ENCODE data around the gene PDZK1. TPM values are rescaled to one million over a fixed set of nuclear protein-coding genes. Genes with fewer than 3 reads are reported as not detected.
"Not testable (repeated sequence)": the region's sequence is repeated elsewhere in the genome, so short reads cannot be mapped to it uniquely, and the experiment has no call there.

PDZK1 gene
- total RNA-seq, 2 experiments from 2014 or later, result not detected

DNA sequence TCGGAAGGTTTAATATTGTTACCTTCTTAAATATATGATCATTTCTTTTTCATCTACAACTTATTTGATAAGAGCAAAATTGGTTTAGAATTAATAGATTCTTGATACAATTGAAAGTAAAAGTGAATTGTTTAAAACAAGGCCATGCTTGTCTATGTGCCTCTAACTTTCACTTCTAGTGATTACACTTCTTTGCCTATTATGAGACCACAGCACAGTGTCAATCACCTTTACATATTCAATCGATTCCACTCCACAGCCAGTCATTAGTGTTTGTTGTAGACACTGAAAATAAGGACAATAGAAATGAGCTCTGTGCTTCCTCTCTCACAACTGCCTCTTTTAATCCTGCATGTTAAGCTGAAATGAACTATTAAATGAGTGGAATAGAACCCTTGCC lies 65.3 kb downstream of the PDZK1 start:
- DNase-seq, H3K9me3 Mint-ChIP-seq, H3K27ac Mint-ChIP-seq, H3K27me3 Mint-ChIP-seq, H3K36me3 Mint-ChIP-seq, H3K4me3 Mint-ChIP-seq, H3K4me1 Mint-ChIP-seq: not testable (repeated sequence)

DNA sequence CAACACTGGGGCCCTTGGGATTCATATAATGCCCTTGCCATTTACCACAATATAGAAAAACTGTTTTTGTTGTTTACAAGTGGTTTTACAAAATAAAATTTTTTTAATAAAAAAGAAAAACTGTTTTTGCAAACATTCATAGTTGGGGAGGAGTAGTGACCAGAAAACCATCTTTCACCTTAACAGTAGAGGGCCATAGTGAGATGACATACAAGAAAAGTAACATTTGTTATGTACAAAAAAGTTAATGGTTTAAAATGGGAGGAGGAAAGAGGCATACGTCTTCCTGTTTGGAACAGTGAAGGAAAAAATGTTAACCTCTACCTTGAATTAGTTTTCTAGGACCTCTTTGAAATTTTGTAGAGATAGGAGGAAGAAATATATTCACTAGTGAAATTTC lies 70.9 kb downstream of the PDZK1 start:
- not testable (repeated sequence) for H3K36me3 Mint-ChIP-seq, DNase-seq, H3K4me3 Mint-ChIP-seq, H3K4me1 Mint-ChIP-seq, H3K27ac Mint-ChIP-seq, H3K9me3 Mint-ChIP-seq, H3K27me3 Mint-ChIP-seq

DNA sequence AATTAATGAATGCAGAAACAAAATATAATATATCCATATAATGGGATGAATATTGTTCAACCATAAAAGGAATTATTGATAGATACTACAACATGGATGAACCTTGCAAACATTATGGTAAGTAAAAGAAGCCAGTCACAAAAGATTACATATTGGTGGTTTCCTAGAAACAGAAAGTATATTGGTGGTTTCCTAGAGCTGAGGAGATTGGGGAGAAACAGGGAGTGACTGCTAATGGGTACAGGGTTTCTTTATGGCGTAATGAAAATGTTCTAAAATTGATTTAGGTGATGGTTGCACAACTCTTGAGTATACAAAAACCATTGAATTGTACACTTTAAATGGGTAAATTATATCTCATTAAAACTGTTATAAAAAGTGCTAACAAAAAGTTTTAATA lies 85.0 kb downstream of the PDZK1 start:
- not testable (repeated sequence) for H3K4me3 Mint-ChIP-seq

More for the DNA sequence above, 85.0 kb downstream of the PDZK1 start:
- not testable (repeated sequence) for H3K27me3 Mint-ChIP-seq, H3K27ac Mint-ChIP-seq, DNase-seq, H3K36me3 Mint-ChIP-seq, H3K4me1 Mint-ChIP-seq, H3K9me3 Mint-ChIP-seq

Other genes starting within 250 kb of the PDZK1 start
- 10 to 100 TPM; 28.1 to 29.0 TPM for gene GPR89A, start 99.4 kb downstream of the PDZK1 start, total RNA-seq
- gene CD160, start 12.1 kb upstream of the PDZK1 start, total RNA-seq, result 10 to 100 TPM; 14.2 to 14.4 TPM
- gene RNF115, start 116.7 kb upstream of the PDZK1 start, total RNA-seq, result 10 to 100 TPM; 14.3 to 15.5 TPM
- gene POLR3C, start 116.8 kb upstream of the PDZK1 start, total RNA-seq, result 10 to 100 TPM; 59.2 to 62.0 TPM
- gene NUDT17, start 138.3 kb upstream of the PDZK1 start, total RNA-seq, result 1 to 10 TPM; 3.6 to 3.8 TPM
- gene PIAS3, start 151.7 kb upstream of the PDZK1 start, total RNA-seq, result 10 to 100 TPM; 14.7 to 16.4 TPM
- under 1 TPM; 0.58 to 0.64 TPM for gene ANKRD35, start 178.5 kb upstream of the PDZK1 start, total RNA-seq
- gene ITGA10, start 202.7 kb upstream of the PDZK1 start, total RNA-seq, result 1 to 10 TPM in 1 of 2 experiments, under 1 TPM in 1; 0.97 to 1.2 TPM
- 10 to 100 TPM; 33.6 to 33.8 TPM for gene PEX11B, start 211.3 kb upstream of the PDZK1 start, total RNA-seq
- 100 to 1,000 TPM; 345 to 349 TPM for gene RBM8A, start 220.1 kb upstream of the PDZK1 start, total RNA-seq